Upper lobe of right lung (tissue), 1 donor: ENCODE measurements around the gene TNK2. TPM values are rescaled to one million over a fixed set of nuclear protein-coding genes. Genes with fewer than 3 reads are reported as not detected.
"Not testable (repeated sequence)": the region's sequence is repeated elsewhere in the genome, so short reads cannot be mapped to it uniquely, and the experiment has no call there.

Source experiments
- ATAC-seq: fragments of 200-7000 bp; cut with Tn5 transposase; one replicate; pipeline ENCODE4 v1.9.1; 2020; ENCODE audit warnings: mild to moderate bottlenecking, moderate library complexity
- DNase-seq: peaks from one replicate; pipeline ENCODE4 v3.0.0-alpha.2; 2020
- H3K27ac ChIP-seq: fragments of 200-600 bp; one replicate; pipeline ENCODE4 v1.8.0; 2022
- H3K27me3 ChIP-seq: fragments of 200-600 bp; one replicate; pipeline ENCODE4 v1.8.0; 2022; ENCODE audit warnings: mild to moderate bottlenecking
- H3K36me3 ChIP-seq: fragments of 200-600 bp; one replicate; pipeline ENCODE4 v1.8.0; 2022
- H3K4me1 ChIP-seq: fragments of 200-600 bp; one replicate; pipeline ENCODE4 v1.8.0; 2022
- H3K4me3 ChIP-seq: fragments of 200-600 bp; one replicate; pipeline ENCODE4 v1.8.0; 2022; ENCODE audit warnings: mild to moderate bottlenecking
- H3K9me3 ChIP-seq: fragments of 200-600 bp; one replicate; pipeline ENCODE4 v1.8.0; 2022
- CTCF ChIP-seq: fragments of 200-600 bp; IDR thresholded peaks from one replicate; pipeline ENCODE4 v1.8.0; 2022; ENCODE audit warnings: antibody characterized with exemption
- intact Hi-C: fragments of 100-400 bp; cut with DNase I; formaldehyde crosslinking; loops from one replicate; pipeline ENCODE4 v1.11.0; 2022
- total RNA-seq: library from RNA; stranded (reverse); fragmentation: NEBNext Ultra II Directional; extraction: Animal tissue kit (Norgen Biotek cat#: 25700); gene quantifications from one replicate; pipeline ENCODE4 v1.2.1, GENCODE V29; 2021
- donor health status: DM: no; HTN: yes; CAD: no; lungs with severe emphysema.

TNK2 gene
- total RNA-seq, 1 donor from 2014 or later = 58.8 TPM

GRCh38 chr3:195907684-195907933 lies 742 bp downstream of the TNK2 start:
- ATAC-seq (no peak), DNase-seq (no peak)
- H3K36me3 ChIP-seq = no peaks in the 10 kb centered on the region
- intact Hi-C loops = no loop called here
- peak overlapping the region; percentile 56 for H3K27ac ChIP-seq
- H3K4me3 ChIP-seq = peak overlapping the region; percentile 62
- no peak for TF ChIP-seq CTCF
- no peaks in the 10 kb centered on the region for H3K27me3 ChIP-seq
- peaks cover 41% of the 10 kb centered on the region for H3K4me1 ChIP-seq
- no peaks in the 10 kb centered on the region for H3K9me3 ChIP-seq

- peak; percentile 60 for ATAC-seq
- intact Hi-C loops = no loop called here
- Histone ChIP-seq H3K27ac (peak overlapping the region; percentile 56), H3K27me3 (no peaks in the 10 kb centered on the region), H3K9me3 (no peaks in the 10 kb centered on the region), H3K36me3 (no peaks in the 10 kb centered on the region), H3K4me1 (peaks cover 42% of the 10 kb centered on the region), H3K4me3 (peak overlapping the region; percentile 62)
- no peak for TF ChIP-seq CTCF
- DNase-seq = peak; percentile 84
Measured at GRCh38 chr3:195906865-195907683, 1.3 kb downstream of the TNK2 start.

GRCh38 chr3:195905970-195906864 lies 2.1 kb downstream of the TNK2 start:
- Histone ChIP-seq H3K9me3 (no peaks in the 10 kb centered on the region), H3K27ac (peak overlapping the region; percentile 56), H3K36me3 (no peaks in the 10 kb centered on the region), H3K4me3 (peak overlapping the region; percentile 62), H3K27me3 (no peaks in the 10 kb centered on the region), H3K4me1 (peaks cover 48% of the 10 kb centered on the region)
- intact Hi-C loops = no loop called here
- no peak for TF ChIP-seq CTCF
- ATAC-seq = no peak
- DNase-seq = no peak

- no peak for TF ChIP-seq CTCF
- intact Hi-C loops = no loop called here
- Histone ChIP-seq H3K4me3 (no peak overlapping the region), H3K4me1 (peaks cover 52% of the 10 kb centered on the region), H3K36me3 (no peaks in the 10 kb centered on the region), H3K9me3 (no peaks in the 10 kb centered on the region), H3K27ac (peak overlapping the region; percentile 19), H3K27me3 (no peaks in the 10 kb centered on the region)
- DNase-seq (no peak), ATAC-seq (no peak)
Measured at GRCh38 chr3:195904368-195904767, 4.0 kb downstream of the TNK2 start.

GRCh38 chr3:195903950-195904290 lies 4.4 kb downstream of the TNK2 start:
- Histone ChIP-seq H3K36me3 (no peaks in the 10 kb centered on the region), H3K27me3 (no peaks in the 10 kb centered on the region), H3K4me3 (no peak overlapping the region), H3K27ac (peak overlapping the region; percentile 19), H3K4me1 (peaks cover 52% of the 10 kb centered on the region), H3K9me3 (no peaks in the 10 kb centered on the region)
- ATAC-seq = no peak
- intact Hi-C loops = no loop called here
- DNase-seq = no peak
- no peak for TF ChIP-seq CTCF

- H3K4me1 ChIP-seq = peaks cover 43% of the 10 kb centered on the region
Measured at GRCh38 chr3:195902634-195903033, 5.7 kb downstream of the TNK2 start.

GRCh38 chr3:195901836-195902585 lies 6.3 kb downstream of the TNK2 start:
- DNase-seq, H3K36me3 ChIP-seq, H3K4me3 ChIP-seq, intact Hi-C loops, H3K27ac ChIP-seq, ATAC-seq, H3K9me3 ChIP-seq, H3K27me3 ChIP-seq: not testable (repeated sequence)
- peaks cover 41% of the 10 kb centered on the region for H3K4me1 ChIP-seq

More at GRCh38 chr3:195902634-195903033, 5.7 kb downstream of the TNK2 start:
- H3K4me3 ChIP-seq, H3K27me3 ChIP-seq, DNase-seq, intact Hi-C loops, H3K36me3 ChIP-seq, H3K27ac ChIP-seq, ATAC-seq, H3K9me3 ChIP-seq: not testable (repeated sequence)
